Measurements from ENCODE around the gene PGR.

DNA sequence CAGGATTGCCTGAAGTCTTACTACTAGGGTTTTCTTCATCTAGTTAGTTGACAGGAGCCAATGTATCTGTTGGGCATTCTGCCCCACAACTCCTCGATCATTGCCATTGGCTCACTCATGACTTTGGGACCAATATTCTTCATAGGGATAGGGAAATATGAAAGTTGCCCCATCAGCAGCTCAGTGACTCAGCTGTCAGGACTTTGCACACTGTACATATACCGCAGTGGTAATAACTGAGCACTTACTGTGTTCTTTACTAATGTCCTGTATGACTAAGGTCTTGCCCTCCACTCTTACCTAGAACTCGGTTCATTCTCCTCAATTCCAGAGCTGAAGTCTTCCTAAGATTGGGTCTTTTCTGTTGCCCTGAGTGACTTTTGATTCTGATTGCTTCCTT is 46.8 kb upstream of the PGR start:
- TF ChIP-seq EZH2phosphoT487 (IDR thresholded peaks at IDR 0.05; ENCODE audit: insufficient read depth, low read depth) (no peak), EZH2 (IDR thresholded peaks at IDR 0.05; ENCODE audit: insufficient read depth, poor library complexity, severe bottlenecking) (no peak)
